Fibroblast of skin of right quadriceps (primary cell): Measurements from ENCODE around the gene RFXAP.

Source experiments
- DNase-seq: peaks from one replicate; pipeline ENCODE4 v3.0.0-alpha.2; 2013

RFXAP gene

DNA sequence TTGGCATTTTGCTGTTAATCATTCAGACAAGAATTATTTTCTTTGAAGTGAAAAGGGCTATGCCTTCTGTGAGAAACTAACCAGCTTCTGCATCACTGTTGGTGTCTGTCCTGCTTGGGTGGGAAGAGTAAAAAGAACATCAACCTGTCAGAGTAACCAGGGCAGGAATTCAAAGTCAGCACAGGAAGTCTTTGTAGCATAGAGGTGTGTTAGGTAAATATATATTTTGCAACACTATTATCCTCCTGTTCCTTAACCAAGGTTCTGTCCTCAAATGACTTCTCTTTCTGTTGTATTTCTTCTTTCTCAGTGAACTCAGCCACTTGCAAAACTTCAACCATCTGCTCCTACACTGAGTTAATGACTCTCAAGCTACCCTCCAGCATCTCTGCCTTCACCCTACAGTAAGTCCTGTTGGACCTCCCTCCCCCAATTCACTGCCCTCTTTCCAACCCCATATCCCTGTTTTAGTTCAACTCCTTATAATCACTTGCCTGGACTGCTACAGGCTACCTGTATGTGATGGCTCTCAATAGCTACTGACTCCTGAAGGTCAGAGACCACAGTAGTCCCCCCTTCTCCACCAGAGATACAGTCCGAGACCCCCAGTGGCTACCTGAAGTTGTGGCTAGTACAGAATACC is 51.1 kb downstream of the RFXAP start:
- DNase-seq, result no peak

DNA sequence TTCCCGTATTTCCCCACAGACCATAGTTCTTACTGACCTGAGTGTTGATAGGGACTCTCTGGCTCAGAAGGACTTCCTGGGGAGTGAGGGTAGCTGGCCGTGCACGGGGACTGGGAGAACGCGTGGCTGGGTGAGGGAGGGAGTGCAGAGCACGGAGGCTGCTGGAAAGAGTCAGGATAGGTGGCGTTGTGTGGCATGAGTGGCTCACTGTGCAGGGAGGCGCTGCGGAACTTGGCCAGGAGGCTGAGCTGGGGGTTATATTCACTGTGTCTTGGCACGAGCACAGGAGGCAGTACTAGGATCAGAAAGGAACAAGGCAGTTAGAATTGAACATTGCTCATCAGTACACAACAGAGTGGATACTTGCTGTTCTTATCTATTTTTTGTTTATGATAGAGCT is 53.6 kb downstream of the RFXAP start:
- no peak for DNase-seq

DNA sequence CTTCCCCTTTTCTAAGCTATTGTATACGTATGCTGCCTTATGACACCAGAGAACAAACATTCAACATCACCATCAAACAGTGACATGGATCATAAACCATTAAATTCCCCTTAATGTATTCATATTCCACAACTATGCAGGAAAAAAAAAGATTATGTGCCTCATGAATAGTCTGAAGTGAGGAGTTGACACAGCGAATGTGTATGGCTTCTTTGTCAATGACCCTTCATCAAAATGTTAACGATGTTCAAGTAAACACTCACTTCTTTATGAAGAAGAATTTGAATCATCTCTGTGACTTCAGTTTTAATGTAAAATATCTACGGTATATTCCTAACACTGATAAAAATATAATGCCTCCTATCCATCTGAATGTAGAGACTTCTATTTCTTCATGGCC is 56.4 kb downstream of the RFXAP start:
- no peak for DNase-seq

DNA sequence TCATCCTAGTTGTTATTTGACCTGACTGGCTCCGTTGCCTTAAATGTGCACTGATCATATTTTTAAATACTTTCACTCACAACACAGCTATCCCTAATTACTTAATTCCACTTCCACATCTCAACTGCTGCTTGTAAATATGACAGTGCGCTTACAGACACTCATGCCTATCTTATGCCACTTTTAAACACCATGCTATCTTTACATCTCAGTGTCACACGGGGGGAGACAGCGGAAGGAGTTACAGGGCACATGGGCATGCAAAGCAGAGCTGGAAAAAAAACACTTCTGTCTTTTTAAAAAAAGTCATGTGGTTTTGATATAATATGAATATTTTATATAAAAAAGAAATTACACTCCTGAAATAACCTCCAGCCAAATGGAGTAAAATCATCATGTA is 56.9 kb downstream of the RFXAP start:
- no peak for DNase-seq
